GM21737 (cell line): Measurements from ENCODE around the gene NBPF9.
"Not testable (repeated sequence)": the region's sequence is repeated elsewhere in the genome, so short reads cannot be mapped to it uniquely, and the experiment has no call there.

ENCODE experiments used
- ATAC-seq: cut with Tn5 transposase; IDR thresholded peaks from one replicate; pipeline ENCODE4 v1.9.1; 2021; ENCODE audit warnings: mild to moderate bottlenecking, moderate library complexity; ENCODE audit not compliant: unreplicated experiment

Gene NBPF9

GRCh38 chr1:149016626-149017025, 86.7 kb downstream of the NBPF9 start:
- not testable (repeated sequence) for ATAC-seq

GRCh38 chr1:149015522-149015921, 87.8 kb downstream of the NBPF9 start:
- ATAC-seq, result not testable (repeated sequence)

GRCh38 chr1:149013513-149013912, 89.8 kb downstream of the NBPF9 start:
- not testable (repeated sequence) for ATAC-seq

- ATAC-seq, result not testable (repeated sequence)
These were observed 90.8 kb downstream of the NBPF9 start for GRCh38 chr1:149012599-149012998.

- ATAC-seq, result not testable (repeated sequence)
These were observed 93.6 kb downstream of the NBPF9 start for GRCh38 chr1:149009761-149010160.

- ATAC-seq, result not testable (repeated sequence)
These were observed 94.6 kb downstream of the NBPF9 start for GRCh38 chr1:149008769-149009168.

- not testable (repeated sequence) for ATAC-seq
These were observed 95.0 kb downstream of the NBPF9 start for GRCh38 chr1:149008326-149008725.
